ENCODE results near the gene FAM13A.

- no peak for TF ChIP-seq CTCF (IDR thresholded peaks at IDR 0.05)
- TF ChIP-seq POLR2A (IDR thresholded peaks at IDR 0.05) = no peak
Observed at GRCh38 chr4:88995874-88996273, 61.1 kb downstream of the FAM13A start.
